Measurements from ENCODE around the gene B4GALT6. TPM values are rescaled to one million over a fixed set of nuclear protein-coding genes. Genes with fewer than 3 reads are reported as not detected.

Gene B4GALT6
- polyA plus RNA-seq, 1 donor (not counting 4 experiments of a cell fraction or from before 2014, with no cell fraction given), result 7.1 TPM

DNA sequence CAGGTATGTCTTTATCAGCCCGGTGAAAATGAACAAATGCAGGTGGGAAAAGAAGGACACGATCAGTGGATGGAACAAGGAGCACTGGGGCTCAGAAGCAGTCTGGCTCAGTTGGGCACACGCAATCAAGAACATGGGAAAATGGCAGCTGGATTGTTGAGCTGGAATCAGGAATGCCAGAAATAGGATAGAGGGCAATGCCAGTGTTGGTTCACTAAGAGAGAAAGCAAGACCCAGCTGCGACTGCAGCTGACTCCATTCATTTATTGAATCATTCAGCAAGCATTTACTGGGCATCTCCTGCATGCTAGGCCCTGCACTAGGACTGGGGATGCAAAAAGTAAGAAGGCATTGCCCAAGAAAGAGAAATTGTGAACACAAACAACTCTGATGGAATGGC is 106.3 kb downstream of the B4GALT6 start:
- no peak for FAIRE-seq
- dilution Hi-C loops (cut with MboI; ENCODE audit: extremely low pct_ligation_motif_present, low sequenced_read_pairs), result no loop called here
- TF ChIP-seq EZH2 (IDR thresholded peaks at IDR 0.05; ENCODE audit: low read length), result no peak
- TF ChIP-seq, protein P1, sequence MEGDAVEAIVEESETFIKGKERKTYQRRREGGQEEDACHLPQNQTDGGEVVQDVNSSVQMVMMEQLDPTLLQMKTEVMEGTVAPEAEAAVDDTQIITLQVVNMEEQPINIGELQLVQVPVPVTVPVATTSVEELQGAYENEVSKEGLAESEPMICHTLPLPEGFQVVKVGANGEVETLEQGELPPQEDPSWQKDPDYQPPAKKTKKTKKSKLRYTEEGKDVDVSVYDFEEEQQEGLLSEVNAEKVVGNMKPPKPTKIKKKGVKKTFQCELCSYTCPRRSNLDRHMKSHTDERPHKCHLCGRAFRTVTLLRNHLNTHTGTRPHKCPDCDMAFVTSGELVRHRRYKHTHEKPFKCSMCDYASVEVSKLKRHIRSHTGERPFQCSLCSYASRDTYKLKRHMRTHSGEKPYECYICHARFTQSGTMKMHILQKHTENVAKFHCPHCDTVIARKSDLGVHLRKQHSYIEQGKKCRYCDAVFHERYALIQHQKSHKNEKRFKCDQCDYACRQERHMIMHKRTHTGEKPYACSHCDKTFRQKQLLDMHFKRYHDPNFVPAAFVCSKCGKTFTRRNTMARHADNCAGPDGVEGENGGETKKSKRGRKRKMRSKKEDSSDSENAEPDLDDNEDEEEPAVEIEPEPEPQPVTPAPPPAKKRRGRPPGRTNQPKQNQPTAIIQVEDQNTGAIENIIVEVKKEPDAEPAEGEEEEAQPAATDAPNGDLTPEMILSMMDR (optimal IDR thresholded peaks at IDR 0.05 in 1 of 3, IDR thresholded peaks at IDR 0.05 in 1 of 3, conservative IDR thresholded peaks at IDR 0.05 in 1 of 3; ENCODE audit: extremely low read depth in 1 of 3, insufficient read depth in 2 of 3, low read length in 3 of 3), result no peak

DNA sequence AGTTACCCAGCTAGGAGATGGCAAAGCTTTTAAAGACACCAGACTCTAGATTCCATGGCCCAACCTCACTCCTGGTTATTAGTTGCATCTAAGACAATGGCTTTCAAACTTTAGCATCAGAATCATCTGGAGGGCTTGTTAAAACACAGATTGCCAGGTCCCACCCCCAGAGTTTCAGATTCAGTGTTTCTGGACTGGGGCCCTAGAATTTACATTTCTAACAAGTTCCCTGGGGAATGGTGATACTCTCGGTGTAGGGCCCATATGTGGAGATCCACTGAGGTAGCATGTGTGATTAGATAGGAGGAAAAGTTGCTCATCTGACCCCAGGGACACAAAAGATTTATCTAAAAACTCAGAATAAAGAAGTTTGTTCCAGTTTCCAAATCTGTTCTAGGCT is 107.2 kb downstream of the B4GALT6 start:
- H3K4me3 ChIP-seq (ENCODE audit: control insufficient read depth in 2 of 3, extremely low read depth in 1 of 3, insufficient read depth in 2 of 3, low read depth in 1 of 3, low read length in 3 of 3), result no peak overlapping the region
- dilution Hi-C loops (cut with MboI; ENCODE audit: extremely low pct_ligation_motif_present, low sequenced_read_pairs), result no loop called here
- no peak overlapping the region for H2AFZ ChIP-seq (ENCODE audit: control insufficient read depth, low read length)
- H3K9ac ChIP-seq (ENCODE audit: control insufficient read depth, extremely low read depth, insufficient read depth, low read length), result no peak overlapping the region
- no peaks in the 10 kb centered on the region for H3K9me1 ChIP-seq (ENCODE audit: control insufficient read depth, extremely low read depth, insufficient read depth, low read length)
- TF ChIP-seq, protein P1 (optimal IDR thresholded peaks at IDR 0.05 in 1 of 3, IDR thresholded peaks at IDR 0.05 in 1 of 3, conservative IDR thresholded peaks at IDR 0.05 in 1 of 3; ENCODE audit: extremely low read depth in 1 of 3, insufficient read depth in 2 of 3, low read length in 3 of 3), result no peak
- no peak for TF ChIP-seq EZH2 (IDR thresholded peaks at IDR 0.05; ENCODE audit: low read length)
- H3K27me3 ChIP-seq (ENCODE audit: control insufficient read depth, extremely low read depth, insufficient read depth, low read length), result no peaks in the 10 kb centered on the region
- FAIRE-seq, result no peak
- DNase-seq (ENCODE audit: low read depth, low spot score), result no peak
- H3K4me2 ChIP-seq (ENCODE audit: control insufficient read depth, extremely low read depth, insufficient read depth, low read depth, low read length), result no peak overlapping the region
- peaks cover 5% of the 10 kb centered on the region for H3K4me1 ChIP-seq (ENCODE audit: control insufficient read depth, extremely low read depth, insufficient read depth, low read length)
- H3K9me3 ChIP-seq (ENCODE audit: control insufficient read depth, low read depth, low read length), result no peaks in the 10 kb centered on the region
- no peaks in the 10 kb centered on the region for H4K20me1 ChIP-seq (ENCODE audit: control insufficient read depth, extremely low read depth, insufficient read depth, low read length)
- no peak overlapping the region for H3K27ac ChIP-seq (ENCODE audit: control insufficient read depth, insufficient read depth, low read length)
- H3K36me3 ChIP-seq (ENCODE audit: control insufficient read depth in 2 of 2, extremely low read depth in 1 of 2, insufficient read depth in 2 of 2, low read length in 2 of 2), result no peaks in the 10 kb centered on the region
- H3K79me2 ChIP-seq (ENCODE audit: control insufficient read depth, insufficient read depth, low read length), result no peaks in the 10 kb centered on the region

More for the DNA sequence above, 106.3 kb downstream of the B4GALT6 start:
- Histone ChIP-seq H2AFZ (ENCODE audit: control insufficient read depth, low read length) (no peak overlapping the region), H4K20me1 (ENCODE audit: control insufficient read depth, extremely low read depth, insufficient read depth, low read length) (no peaks in the 10 kb centered on the region), H3K9ac (ENCODE audit: control insufficient read depth, extremely low read depth, insufficient read depth, low read length) (no peak overlapping the region), H3K4me2 (ENCODE audit: control insufficient read depth, extremely low read depth, insufficient read depth, low read depth, low read length) (no peak overlapping the region), H3K9me1 (ENCODE audit: control insufficient read depth, extremely low read depth, insufficient read depth, low read length) (no peaks in the 10 kb centered on the region), H3K79me2 (ENCODE audit: control insufficient read depth, insufficient read depth, low read length) (no peaks in the 10 kb centered on the region), H3K27ac (ENCODE audit: control insufficient read depth, insufficient read depth, low read length) (no peak overlapping the region), H3K9me3 (ENCODE audit: control insufficient read depth, low read depth, low read length) (no peaks in the 10 kb centered on the region), H3K27me3 (ENCODE audit: control insufficient read depth, extremely low read depth, insufficient read depth, low read length) (no peaks in the 10 kb centered on the region), H3K4me1 (ENCODE audit: control insufficient read depth, extremely low read depth, insufficient read depth, low read length) (peaks cover 5% of the 10 kb centered on the region), H3K36me3 (ENCODE audit: control insufficient read depth in 2 of 2, extremely low read depth in 1 of 2, insufficient read depth in 2 of 2, low read length in 2 of 2) (no peaks in the 10 kb centered on the region), H3K4me3 (ENCODE audit: control insufficient read depth in 2 of 3, extremely low read depth in 1 of 3, insufficient read depth in 2 of 3, low read depth in 1 of 3, low read length in 3 of 3) (no peak overlapping the region)
- no peak for DNase-seq (ENCODE audit: low read depth, low spot score)

All from keratinocyte (primary cell).